Omental fat pad (tissue), 4 donors: ENCODE data around the gene GLIS1. TPM values are rescaled to one million over a fixed set of nuclear protein-coding genes. Genes with fewer than 3 reads are reported as not detected.
"Not testable (repeated sequence)": the region's sequence is repeated elsewhere in the genome, so short reads cannot be mapped to it uniquely, and the experiment has no call there.

Experiments
- ATAC-seq: fragments of 150-250 bp; one replicate; pipeline ENCODE4 v1.9.1; 2016; ENCODE audit warnings: mild to moderate bottlenecking, moderate library complexity; ENCODE audit not compliant: low FRiP score
- DNase-seq: peaks from one replicate; pipeline ENCODE4 v3.0.0-alpha.2; 2019; ENCODE audit warnings: low spot score
- CTCF ChIP-seq, 3 donors: fragments of 450-650 bp; IDR thresholded peaks; one replicate each; pipeline ENCODE4 v1.5.1; 2016 to 2017; ENCODE audit warnings: antibody characterized with exemption in 3 of 3, mild to moderate bottlenecking in 3 of 3, moderate library complexity in 2 of 3
- total RNA-seq, 4 donors: library from RNA; depleted of rRNA; stranded (reverse); fragments of >200 nt; gene quantifications; one replicate each; pipeline ENCODE4 v1.1.0, GENCODE V29; 2016

GLIS1 gene
- total RNA-seq, 4 donors from 2014 or later = 0.19 to 1.4 (median 0.75) TPM

- DNase-seq (no peak), ATAC-seq (no peak)
- TF ChIP-seq CTCF (IDR thresholded peaks at IDR 0.05) = no peak
These were observed 87.6 kb downstream of the GLIS1 start for GRCh38 chr1:53651356-53651755.

GRCh38 chr1:53648516-53648915, 90.4 kb downstream of the GLIS1 start:
- DNase-seq (no peak), ATAC-seq (no peak)
- no peak for TF ChIP-seq CTCF (IDR thresholded peaks at IDR 0.05)

GRCh38 chr1:53647915-53648314, 91.0 kb downstream of the GLIS1 start:
- not testable (repeated sequence) for DNase-seq, ATAC-seq

GRCh38 chr1:53646732-53647131, 92.2 kb downstream of the GLIS1 start:
- DNase-seq (no peak), ATAC-seq (no peak)
- no peak for TF ChIP-seq CTCF (IDR thresholded peaks at IDR 0.05)

GRCh38 chr1:53645690-53646078, 93.3 kb downstream of the GLIS1 start:
- ATAC-seq (no peak), DNase-seq (no peak)
- TF ChIP-seq CTCF (IDR thresholded peaks at IDR 0.05) = no peak

- no peak for TF ChIP-seq CTCF (IDR thresholded peaks at IDR 0.05)
- DNase-seq = no peak
- no peak for ATAC-seq
These were observed 93.9 kb downstream of the GLIS1 start for GRCh38 chr1:53644909-53645689.

- DNase-seq (no peak), ATAC-seq (no peak)
- TF ChIP-seq CTCF (IDR thresholded peaks at IDR 0.05) = no peak
These were observed 94.5 kb downstream of the GLIS1 start for GRCh38 chr1:53644496-53644895.
